Globus pallidus (tissue), 1 donor: Measurements from ENCODE around the gene IGLON5.

Experiments
- DNase-seq: peaks from one replicate; pipeline ENCODE4 v3.0.0-alpha.2; 2015; ENCODE audit warnings: low spot score

The IGLON5 gene

DNA sequence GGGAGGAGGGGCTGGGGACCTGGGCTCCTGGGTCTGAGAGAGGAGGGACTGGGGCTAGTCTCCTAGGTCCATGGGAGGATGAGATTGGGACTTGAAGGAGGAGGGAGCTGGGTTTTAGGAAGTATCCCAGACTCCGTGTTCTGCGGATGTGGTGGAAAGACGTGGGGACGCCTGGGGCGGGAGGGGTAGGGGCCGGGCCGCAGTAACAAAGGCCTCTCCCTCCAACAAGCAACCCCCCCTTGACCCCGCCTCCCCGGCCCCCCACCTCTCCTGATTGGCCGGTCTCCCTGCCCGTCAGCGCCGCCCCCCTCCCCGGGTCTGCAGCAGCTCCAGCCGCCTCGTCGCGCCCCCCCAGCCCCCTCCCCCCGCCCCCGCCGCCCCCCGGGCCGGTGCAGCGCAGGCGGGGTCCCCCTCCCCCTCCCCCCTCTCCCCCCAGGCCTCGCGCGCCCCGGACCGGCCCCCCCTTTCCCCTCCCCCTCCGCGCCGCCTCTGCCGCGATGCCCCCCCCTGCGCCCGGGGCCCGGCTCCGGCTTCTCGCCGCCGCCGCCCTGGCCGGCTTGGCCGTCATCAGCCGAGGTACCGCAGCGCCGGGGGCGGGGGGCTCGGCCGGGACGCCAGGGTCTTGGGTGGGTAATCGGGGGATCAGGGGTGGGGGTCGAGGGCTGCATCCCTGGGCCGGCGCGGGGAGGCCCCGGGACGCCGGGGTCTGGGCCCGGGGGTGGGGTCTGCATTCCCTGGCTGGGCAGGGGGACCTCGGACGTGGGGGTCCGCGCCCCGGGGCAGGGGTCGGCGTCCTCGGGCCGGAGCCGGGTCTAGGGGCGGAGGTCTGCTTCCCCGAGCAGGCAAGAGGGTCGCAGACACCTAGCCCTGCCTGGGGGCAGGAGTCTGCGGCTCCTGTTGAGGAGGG is at the start of gene IGLON5:
TSS of gene IGLON5 (plus strand) at position 294 of the 907 bp plus-strand sequence. CDS start at position 498, 204 bp downstream.
- no peak for DNase-seq

DNA sequence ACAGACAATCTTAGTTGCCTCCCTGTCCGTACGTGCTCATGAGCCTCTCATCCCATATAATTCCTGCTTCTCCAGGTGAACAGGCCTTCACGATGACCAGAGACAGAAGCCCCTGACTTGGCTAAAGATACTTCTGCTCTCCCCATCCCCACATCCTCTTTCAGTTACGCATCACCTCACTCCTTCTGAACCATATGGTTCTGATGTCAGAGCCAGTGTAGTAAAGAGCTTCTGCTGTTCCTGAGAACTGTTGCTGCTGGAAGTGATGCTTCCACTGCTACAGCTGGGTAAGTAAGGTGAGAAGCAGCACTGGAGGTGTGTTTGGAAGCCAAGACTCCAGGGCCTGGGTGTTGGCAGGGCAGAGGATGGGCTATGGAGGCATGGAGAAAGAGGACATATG is 47.6 kb upstream of the IGLON5 start:
- no peak for DNase-seq

DNA sequence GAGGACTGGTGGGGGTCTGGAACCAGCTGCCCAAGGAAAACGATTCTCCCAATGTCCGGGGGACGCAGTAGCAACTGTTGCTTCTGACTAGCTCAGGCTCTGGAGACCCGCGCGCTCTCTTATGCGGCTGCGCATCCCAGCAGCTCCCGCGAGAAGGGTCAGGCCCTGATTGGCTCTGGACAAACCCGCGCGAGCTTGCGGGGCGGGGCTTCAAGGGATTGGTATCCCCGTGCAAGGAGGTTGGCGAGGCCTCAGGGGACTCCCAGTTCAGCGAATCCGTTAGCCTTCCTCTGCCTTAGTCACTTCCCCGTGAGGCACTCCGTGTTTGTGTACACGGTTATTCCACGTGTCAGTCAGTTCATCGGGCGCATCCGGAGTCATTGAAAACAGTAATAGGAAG is 40.4 kb upstream of the IGLON5 start:
- DNase-seq, result no peak

DNA sequence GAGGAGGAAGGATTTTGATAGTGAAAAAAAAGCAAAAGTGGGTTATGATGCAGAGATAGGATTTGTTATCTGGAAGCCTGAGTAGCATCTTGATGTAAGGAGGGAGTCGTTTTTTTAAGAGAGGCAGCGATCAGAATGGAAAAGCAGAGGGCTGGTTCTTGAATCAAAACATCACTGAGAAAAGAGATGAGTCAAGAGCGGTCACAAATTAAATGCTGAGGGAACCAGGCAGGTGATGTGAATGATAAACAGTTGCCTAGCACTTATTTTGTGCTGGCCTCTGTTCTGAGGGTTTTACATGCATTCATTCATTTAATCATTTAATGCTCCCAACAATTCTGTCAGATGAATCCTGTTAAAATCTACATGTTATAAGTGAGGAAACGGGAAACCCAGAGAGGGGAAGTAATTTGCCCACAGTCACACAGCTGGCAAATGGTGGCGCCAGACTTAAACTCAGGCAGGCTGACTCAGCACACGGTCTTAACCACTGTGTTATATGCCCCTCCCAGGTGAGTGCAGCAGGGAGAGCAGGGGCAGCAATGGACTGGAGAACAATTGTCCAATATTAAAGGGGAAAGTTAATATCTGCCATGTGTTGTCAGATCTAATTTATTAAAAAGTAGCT is 39.1 kb upstream of the IGLON5 start:
- DNase-seq, result no peak

DNA sequence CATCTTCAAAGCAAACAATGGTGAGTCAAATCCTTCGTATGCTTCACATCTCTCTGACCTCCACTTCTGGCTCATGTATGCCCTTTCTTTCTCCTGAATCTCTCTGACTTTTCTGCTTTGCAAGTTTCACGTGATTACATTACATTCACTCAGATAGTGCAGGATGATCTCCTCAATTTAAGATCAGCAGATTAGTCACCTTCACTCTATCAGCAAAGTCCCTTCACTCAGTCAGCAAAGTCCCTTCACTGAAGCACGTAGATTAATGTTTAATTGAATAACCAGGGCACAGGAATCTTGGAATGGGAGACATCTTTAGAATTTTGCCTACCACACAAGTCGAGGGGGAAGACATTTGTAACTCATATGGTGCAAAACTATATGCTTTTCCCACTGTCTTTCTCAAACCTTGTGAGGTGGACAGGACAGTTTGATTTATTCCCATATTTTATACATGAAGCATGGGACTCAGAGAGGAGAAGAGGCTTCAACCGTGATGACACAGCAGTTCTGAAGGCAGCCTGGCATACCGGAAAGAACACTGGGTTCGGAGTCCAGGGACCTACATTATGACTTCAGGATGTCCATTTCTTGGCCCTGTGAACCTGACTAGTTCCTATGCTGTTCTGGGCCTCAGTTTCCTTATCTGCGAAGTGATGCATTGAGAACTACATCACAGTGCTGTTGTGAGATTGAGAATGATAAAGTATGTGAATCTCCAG is 37.2 kb upstream of the IGLON5 start:
- DNase-seq, result no peak

DNA sequence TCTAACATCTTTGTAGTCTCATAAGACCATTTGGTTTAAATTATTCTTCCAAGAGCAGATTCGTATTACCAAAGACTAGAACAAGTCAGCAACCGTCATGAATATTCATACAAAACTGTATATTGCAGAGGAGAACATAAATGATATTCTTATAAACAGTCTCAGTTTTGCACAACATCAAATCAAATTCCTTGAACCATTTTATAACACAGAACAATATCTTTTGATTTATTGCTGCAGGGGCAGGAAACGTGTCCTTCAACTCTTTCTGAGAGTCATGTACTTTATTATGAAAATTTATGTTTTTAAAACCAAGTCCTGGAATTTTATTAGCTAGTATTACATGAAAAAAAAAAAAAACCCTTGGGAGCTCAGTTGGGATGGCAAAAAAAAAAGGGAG is 34.3 kb upstream of the IGLON5 start:
- DNase-seq, result no peak

DNA sequence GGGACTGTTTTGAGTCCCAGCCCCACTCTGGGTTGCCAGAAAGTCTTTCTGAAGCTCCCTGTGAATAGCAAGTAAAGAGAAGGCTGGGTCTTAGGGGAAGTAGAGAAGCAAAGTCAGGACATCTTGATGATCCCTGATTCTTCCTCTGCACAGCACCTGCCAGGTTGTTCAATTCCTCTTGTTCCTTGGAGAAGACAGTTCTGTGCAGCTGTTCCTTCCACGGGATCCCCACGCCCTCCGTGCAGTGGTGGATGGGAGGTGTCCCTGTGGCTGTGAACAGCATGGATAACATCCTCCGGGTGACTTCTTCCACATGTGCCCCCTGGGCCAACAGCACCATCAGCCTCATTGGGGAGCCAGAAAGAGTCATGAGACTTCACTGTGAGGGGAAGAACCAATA is 29.1 kb upstream of the IGLON5 start:
- no peak for DNase-seq

DNA sequence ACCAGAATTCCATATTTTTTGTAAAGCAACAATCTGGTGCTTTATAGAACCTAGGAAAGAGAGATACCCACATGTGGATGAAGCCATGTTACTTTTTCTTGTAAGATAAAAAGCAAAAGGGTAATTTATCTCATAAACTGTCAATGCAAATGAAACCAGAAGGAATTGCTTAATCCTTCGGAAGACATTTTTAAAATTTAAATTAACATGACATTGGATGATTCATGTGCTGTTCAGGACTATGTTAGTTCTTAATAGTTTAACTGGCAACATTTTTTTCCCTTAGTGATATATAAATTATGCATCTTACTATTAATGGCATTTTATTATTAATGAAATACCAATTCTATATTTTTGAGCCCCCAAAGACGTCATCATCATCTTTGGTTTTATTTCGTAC is 25.8 kb upstream of the IGLON5 start:
- DNase-seq, result no peak

DNA sequence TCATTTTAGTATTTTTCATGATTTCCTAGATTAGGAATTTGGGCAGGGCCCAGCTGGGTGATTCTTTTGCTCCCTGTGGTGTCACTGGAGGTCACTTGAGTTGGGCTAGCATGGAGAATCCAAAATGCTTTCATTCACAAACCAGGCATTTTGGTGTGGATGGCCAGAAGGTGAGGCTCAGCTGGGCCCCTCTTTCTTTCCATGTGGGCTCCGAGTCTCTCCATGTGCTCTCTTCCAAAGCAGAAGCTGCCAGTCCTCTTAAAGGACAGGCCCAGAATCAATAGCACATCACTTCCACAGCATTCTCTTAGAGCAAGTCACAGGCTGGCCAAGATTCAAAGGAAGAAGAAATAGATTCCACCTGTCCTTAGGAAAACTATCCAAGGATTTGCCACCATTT is 21.8 kb upstream of the IGLON5 start:
- DNase-seq, result no peak

DNA sequence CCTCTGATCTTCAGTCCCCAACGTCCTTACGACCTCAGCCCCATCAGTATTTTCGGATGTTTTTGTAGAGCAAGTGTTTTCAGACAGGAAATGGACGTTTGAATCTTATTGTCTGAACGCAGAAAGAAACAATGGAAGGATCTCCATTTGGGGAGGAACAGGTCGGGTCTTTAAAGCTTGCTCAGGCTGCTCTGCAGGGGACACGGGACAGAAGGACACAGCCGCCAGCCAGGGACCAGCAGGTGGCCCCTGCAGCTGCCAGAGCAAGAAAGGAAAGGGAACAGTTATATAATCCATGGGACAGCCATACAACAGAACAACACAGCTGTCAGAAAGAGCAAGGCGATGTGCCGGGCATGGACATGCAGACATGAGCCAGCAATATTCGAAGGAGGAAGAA is 18.5 kb upstream of the IGLON5 start:
- DNase-seq, result peak; percentile 6

DNA sequence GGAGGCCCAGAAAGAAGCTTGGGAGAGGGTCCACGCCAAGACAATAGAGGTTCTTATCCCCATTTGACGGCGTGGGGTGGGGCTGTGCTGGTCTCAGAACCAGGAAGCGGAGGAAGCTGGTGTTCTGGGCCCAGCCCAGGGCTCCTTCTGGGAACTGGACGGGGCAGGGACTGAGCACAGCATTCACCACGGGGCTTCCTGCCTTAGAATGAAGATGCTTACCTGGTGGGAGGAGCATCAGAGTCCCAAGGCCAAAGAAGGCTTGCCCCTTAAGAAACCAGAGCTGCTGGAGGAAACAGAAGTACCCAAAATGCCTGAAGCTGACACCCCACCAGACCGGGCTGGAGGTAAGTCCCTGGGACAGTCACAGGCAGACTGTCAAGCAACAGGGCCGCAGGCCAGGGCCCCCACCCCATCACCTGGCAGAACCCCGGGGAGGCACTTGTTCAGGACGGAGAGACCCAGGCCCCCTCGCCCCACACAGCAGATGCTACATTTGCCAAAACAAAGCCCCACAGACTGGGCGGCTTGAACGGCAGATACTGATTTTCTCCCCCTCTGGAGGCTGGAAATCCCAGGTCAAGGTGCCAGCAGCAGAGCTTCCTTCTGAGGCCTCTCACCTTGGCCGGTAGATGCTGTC is 17.8 kb upstream of the IGLON5 start:
- no peak for DNase-seq

DNA sequence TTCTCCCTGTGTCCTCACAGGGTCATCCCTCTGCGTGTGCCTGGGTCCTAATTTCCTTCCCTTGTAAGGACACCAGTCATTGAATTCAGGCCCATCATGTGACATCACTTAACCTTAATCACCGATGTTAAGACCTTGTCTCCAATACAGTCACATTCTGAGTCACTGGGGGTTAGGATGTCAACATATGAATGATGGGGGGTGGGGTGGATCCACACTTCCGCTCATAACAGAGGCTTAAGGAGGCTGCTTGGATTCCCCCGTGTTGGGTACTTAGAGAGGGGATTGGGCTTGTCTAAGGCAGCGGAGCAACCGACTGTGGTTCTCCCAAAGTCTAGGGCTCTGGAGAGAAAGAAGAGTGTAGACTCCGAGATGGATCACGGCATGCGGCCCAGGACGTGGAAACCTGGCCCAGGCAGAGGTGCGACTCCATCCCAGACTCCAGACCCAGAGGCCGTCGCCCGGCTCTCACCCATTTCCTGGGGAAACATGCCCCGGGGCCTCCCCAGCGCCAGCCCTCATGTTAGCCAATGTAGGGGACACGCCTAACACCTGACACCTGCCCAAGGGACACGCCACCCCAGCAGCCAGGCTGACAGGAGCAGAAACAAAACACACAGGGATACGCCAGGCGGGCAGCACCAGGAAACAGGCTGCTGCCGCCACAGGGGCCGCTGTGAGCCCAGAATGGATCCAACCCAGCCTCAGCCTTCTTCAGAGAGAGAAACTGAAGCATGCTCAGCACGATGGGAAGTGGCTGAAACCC is 17.1 kb upstream of the IGLON5 start:
- no peak for DNase-seq

DNA sequence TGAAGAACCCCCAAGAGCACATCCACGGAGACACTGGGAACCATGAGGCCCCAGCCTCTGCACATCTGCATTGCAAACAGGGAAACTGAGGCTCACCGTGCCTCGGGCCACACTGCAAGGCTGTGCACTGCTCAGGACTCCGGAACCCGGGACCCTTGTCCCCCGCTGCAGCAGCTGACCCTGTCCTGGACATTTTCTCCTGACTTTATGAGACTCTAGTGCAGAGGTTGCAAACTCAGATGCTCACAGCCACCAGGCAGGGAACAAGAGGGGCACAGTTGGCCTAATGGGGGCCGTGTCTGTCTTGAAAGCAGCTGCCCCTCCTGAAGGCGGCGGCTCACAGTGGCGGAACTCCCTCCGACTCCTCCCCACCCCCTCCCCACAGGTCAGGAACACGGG is 16.5 kb upstream of the IGLON5 start:
- DNase-seq, result no peak

DNA sequence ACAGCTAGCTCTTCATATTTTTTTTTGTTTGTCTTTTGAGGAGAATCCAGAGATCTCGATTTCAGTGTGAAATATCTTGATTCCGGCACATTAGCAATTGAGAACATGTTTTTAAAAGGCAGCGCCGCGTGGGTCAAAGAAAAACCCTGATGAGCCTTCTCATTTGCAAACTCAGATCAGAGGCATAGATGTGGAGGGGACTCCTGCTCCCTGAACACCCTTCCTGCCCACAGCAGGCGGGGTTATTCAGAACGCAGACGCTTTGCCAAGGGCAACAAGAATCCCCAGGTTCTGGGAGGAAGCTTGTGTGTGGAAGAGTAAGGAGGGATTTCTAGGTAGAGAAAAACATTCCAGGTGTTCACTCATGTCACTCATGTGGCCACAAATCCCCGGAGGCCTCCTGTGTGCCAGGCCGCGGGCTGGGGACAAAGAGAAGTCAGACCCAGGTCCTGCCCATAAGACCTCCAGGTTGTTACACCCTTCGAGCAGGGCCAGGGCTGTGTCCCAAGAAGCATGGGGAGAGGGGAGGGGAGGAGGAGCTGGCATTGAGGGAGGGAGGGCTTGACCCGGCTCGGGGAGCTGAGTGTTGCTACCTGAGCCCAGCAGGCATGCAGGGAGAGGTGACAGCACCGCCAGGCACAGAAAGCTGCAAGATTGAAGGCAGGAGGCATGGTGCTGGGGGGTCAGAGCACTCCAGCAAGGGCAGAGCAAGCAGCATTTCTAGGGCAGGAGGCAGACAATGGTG is 15.9 kb upstream of the IGLON5 start:
- DNase-seq, result no peak

DNA sequence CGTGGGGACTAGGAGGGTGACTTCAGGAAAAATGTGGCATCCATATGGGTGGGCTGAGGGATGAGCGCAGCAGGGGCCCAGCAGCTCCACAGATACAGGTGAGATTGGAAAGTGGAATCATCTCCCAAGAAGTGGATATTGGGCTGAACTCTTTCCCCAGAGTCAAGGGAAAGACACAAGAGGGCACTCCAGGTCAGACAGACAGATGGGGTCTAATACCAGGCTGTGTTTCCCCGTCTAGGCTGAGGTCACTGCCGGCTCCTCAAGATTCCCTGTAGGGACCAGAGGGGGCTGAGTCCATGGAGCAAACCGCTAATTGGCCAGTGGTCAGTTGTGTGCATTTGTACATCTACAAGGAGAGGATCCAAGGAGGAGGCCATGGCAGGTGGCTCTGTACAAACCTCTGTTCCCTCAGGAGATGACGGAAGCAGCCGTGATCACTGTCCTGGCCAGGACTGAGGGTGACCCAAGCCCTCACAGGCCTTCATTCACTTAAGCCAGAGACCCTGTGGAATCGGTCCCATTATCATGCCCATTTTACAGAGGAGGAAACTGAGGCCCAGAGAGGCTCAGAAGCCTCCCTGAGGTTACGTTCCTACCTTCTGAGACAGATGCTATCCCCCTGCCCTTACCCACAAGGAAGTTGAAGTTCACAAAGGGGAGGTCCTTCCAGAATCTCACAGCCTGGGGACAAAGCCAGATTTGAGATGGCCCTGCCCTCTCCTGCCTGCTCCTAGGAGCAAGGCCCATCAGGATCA is 14.9 kb upstream of the IGLON5 start:
- DNase-seq, result no peak

DNA sequence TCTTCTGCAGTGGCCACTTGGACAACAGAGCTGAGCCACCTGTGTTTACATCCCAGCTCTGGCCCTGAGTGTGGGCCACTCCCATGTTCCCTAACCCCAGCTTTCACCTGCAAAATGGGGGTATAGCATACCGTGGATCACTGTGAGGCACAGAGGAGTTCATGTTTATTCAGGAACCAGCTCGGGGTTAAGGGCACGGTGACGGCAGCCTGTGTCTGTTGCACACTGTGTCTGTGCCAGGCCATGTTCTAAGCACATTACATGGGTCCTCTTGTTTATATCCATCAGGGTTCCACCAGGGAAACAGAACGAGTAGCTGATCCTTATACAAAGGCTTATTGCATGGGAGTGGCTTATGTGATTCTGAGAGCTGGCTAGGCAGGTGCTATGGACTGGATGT is 14.0 kb upstream of the IGLON5 start:
- no peak for DNase-seq

DNA sequence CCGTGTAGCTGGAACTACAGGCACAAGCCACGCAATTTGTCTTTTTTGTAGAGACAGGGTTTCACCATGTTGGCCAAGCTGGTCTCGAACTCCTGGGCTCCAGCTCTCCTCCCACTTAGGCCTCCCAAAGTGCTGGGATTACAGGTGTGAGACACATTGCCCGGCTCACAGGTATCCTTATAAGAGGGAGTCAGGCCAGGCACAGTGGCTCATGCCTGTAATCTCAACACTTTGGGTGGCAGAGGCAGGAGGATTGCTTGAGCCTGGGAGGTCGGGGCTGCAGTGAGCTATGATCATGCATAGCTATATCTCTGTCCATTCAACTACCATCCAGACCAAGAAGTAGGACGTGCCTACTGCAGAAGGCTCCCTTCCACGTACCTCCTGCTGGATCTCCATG is 10.2 kb upstream of the IGLON5 start:
- DNase-seq, result no peak

DNA sequence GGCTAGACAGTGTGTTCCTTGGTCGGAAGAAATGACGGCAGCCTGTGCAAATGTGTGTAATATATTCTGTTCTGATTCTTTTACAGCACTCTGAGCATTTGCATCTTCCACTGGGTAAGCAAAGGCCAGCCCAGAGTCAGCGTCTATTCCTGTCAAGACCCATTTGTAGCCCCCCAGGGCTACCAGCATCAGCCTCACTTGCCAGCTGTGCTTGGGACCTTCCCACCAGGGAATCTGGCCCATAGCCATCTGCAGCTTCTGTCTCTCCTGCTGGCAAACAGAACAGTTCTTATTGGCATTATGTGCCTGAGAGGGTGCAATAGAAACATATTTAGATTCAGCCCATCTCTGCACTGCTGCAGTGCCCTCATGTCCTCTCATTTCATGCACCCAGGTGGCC is 6.0 kb upstream of the IGLON5 start:
- DNase-seq, result no peak

DNA sequence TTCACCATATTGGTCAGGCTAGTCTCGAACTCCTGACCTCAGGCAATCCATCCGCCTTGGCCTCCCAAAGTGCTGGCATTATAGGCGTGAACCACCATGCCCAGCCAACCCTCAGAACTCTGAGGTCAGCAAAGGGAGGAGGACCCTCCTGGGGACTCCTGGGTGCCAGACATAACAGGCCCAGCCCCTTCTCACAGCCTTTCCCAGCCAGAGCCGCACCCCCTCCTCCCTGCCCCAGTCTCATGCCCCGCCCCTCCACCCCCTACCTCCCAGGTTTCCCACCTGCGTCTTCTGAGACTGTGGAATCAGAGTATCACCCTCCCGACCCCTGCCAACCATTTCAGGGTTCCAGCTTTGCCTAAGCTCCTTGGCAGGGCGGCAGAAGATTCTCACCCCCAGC is 5.2 kb downstream of the IGLON5 start:
- DNase-seq, result no peak

DNA sequence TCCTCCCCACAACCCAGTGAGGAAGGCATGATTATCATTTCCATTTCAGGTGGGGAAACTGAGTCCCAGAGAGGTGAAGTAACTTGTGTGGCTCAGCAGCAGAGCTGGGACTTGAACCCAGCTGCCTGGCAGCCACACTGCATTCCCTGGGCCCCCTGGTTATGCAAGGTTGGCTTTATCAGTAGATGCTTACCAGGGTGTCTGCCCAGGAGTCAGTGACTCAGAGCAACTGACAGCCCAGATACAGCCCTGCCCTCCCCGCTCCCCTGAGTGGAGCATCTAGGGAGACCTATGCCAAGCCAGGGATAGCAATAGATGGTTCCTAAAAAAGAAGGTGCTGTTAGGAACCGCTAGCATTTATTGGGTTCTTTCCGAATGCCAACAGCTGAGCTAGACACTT is 5.9 kb downstream of the IGLON5 start:
- no peak for DNase-seq
